Activated naive CD8-positive, alpha-beta T cell treated with anti-CD3 and anti-CD28 coated beads, Interleukin-2, amount 50 U/mL, for 24 hours (primary cell): ENCODE measurements around the gene SH2D3C.
"Not testable (repeated sequence)": the region's sequence is repeated elsewhere in the genome, so short reads cannot be mapped to it uniquely, and the experiment has no call there.

Source experiments
- ATAC-seq: fragments of 150-1000 bp; cut with Tn5 transposase; one replicate; pipeline ENCODE4 v1.10.0; 2021
- DNase-seq: peaks from one replicate; pipeline ENCODE4 v3.0.0; 2021
- H3K27ac Mint-ChIP-seq: one replicate; pipeline ENCODE4 v1.8.0; 2021; ENCODE audit warnings: mild to moderate bottlenecking, mixed read lengths
- H3K27me3 Mint-ChIP-seq: one replicate; pipeline ENCODE4 v1.8.0; 2021; ENCODE audit warnings: mixed read lengths
- H3K36me3 Mint-ChIP-seq: one replicate; pipeline ENCODE4 v1.8.0; 2021; ENCODE audit warnings: low read depth, mixed read lengths
- H3K4me1 Mint-ChIP-seq: one replicate; pipeline ENCODE4 v1.8.0; 2021; ENCODE audit warnings: mixed read lengths
- H3K4me3 Mint-ChIP-seq: one replicate; pipeline ENCODE4 v1.8.0; 2021; ENCODE audit warnings: mild to moderate bottlenecking, moderate library complexity, mixed read lengths
- H3K9me3 Mint-ChIP-seq: one replicate; pipeline ENCODE4 v1.8.0; 2021; ENCODE audit warnings: mixed read lengths

SH2D3C gene

DNA sequence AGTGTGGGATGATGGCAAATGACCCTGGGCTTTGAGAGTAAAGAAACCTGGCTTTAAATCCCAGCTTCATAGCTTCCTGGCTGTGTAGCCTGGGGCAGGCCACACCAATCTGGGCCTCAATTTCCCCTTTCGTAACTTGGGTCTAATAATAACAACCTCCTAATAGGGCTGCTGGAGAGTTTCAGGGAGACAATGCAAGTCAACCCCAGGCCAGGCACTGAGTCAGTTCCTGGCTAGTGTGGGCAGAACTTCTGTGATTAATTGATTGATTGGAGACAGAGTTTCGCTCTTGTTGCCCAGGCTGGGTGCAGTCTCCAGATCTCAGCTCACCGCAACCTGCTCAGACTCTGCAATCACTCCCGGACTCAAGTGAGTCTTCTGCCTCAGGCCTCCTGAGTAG is 3.3 kb upstream of the SH2D3C start:
- Mint-ChIP-seq H3K27ac (peak overlapping the region; percentile 86), H3K9me3 (no peaks in the 10 kb centered on the region), H3K27me3 (no peaks in the 10 kb centered on the region), H3K4me3 (peak overlapping the region; percentile 45), H3K36me3 (peaks cover 7% of the 10 kb centered on the region), H3K4me1 (peaks cover 63% of the 10 kb centered on the region)
- no peak for DNase-seq
- no peak for ATAC-seq

DNA sequence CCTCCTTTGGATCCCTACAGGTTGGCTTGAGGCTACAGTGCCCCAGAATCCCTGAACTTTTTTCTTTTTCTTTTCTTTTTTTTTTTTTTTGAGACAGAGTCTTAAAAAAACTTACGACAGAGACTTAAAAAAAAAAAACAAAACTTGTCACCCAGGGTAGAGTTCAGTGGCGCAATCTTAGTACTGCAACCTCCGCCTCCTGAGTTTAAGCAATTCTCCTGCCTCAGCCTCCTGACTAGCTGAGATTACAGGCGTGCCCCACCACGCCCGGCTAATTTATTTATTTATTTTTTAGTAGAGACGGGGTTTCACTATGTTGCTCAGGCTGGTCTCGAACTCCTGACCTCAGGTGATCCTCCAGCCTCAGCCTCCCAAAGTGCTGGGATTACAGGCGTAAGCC is 2.4 kb upstream of the SH2D3C start:
- not testable (repeated sequence) for DNase-seq, H3K9me3 Mint-ChIP-seq, ATAC-seq, H3K36me3 Mint-ChIP-seq, H3K4me3 Mint-ChIP-seq, H3K27me3 Mint-ChIP-seq
- Mint-ChIP-seq H3K4me1 (peaks cover 68% of the 10 kb centered on the region), H3K27ac (peak overlapping the region; percentile 86)

DNA sequence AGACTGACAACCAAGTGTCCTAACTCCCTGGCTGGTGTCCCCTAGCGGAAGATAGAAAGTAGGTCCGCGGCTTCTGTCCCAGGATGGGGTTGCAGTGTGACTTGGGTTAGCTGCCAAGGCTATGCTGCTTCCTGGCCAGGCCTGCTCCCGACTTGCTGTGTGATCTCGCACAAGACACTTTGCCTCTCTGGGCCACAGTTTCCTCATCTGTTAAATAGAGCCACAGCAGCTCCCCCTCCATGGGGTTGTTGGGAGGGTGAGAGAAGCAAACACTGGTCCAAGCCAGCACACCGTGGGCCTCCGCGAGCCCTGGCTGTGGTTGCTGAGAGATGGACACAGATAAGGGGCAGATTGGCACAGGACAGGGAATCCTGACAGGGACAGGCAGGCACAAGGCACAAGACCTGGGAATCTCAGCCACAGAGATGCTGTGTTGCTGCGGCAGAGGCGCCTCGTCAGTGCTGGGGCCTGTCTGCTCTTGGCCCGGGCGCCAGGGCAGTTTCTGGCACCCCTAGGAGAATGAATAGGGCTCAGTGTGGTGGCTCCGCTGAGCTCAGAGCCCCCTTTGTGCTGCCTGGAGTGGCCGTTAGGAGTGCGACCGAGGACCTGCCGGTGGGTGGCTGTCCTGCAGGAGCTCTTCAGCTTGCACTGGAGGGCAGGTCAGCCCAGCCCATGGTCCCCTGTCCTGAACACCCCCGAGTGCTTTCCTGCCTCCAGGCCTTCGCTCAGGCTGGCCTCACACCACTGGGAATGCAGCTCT is 1.8 kb upstream of the SH2D3C start:
- Mint-ChIP-seq H3K36me3 (peaks cover 3% of the 10 kb centered on the region), H3K27me3 (no peaks in the 10 kb centered on the region), H3K27ac (peak overlapping the region; percentile 100), H3K9me3 (no peaks in the 10 kb centered on the region), H3K4me3 (peak overlapping the region; percentile 34), H3K4me1 (peaks cover 70% of the 10 kb centered on the region)
- no peak for ATAC-seq
- no peak for DNase-seq

DNA sequence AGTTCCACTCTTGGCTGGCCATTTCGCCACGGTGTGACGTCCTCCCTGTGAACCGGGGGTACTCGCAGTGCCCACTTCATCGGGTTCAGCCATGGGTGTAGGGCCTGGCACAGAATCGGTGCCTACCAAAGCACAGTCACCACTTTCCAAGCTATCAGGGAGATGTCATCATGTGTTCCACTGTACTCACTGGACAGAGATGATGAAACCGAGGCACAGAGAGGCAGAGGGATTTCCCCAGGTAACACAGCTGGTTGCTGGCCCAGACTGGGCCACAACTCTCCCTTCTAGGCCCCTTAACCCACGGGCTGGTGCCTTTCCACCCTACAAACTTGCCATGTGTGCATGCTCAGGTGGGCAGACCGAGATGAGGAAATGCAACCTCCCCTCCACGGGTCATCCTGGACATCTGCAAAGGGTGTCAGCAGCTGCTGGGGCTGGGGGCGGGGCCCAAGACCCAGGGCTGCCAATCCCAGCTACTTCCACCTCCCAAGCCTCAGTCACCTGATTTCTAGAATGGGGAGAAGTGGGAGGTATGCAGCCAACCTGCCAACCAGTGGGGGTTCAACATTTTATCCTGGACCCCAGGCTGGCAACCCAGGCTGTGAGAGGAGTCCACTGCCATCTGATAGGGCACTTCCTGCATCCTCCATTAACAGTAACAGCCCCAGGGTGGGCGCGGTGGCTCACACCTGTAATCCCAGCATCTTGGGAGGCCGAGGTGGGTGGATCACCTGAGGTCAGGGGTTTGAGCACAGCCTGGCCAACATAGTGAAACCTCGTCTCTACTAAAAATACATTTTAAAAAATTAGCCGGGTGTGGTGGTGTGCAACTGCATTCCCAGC is 893 bp upstream of the SH2D3C start:
- Mint-ChIP-seq H3K27me3 (no peaks in the 10 kb centered on the region), H3K27ac (peak overlapping the region; percentile 100), H3K4me1 (peaks cover 70% of the 10 kb centered on the region), H3K9me3 (no peaks in the 10 kb centered on the region), H3K4me3 (peak overlapping the region; percentile 99), H3K36me3 (peaks cover 5% of the 10 kb centered on the region)
- DNase-seq, result peak; percentile 65
- peak; percentile 79 for ATAC-seq

DNA sequence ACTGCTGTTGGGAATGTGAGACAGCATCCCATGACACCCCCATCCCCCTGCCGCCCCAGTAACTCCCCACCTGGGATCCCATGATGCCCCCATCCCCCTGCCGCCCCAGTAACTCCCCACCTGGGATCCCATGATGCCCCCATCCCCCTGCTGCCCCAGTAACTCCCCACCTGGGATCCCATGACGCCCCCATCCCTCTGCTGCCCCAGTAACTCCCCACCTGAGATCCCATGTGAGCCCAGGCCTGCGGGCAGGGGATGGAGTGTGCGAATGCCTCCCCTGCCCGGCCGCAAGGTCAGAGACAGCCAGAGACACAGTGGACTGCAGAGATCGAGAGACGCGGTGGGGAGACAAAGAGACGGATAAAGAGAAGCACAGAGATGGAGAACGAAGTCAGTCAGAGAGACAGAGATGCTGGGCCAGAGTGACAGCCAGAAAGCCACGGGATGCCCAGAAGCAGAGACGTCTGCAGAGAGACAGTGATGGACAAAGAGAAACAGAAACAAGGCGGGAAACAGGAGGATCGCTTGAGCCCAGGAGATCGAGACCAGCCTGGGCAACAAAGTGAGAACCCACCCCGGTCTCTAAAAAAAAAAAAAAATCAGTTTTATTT is 992 bp downstream of the SH2D3C start:
- Mint-ChIP-seq H3K27me3 (no peaks in the 10 kb centered on the region), H3K9me3 (no peaks in the 10 kb centered on the region), H3K27ac (peak overlapping the region; percentile 100), H3K36me3 (peaks cover 14% of the 10 kb centered on the region), H3K4me1 (peaks cover 60% of the 10 kb centered on the region), H3K4me3 (peak overlapping the region; percentile 99)
- ATAC-seq, result no peak
- no peak for DNase-seq

DNA sequence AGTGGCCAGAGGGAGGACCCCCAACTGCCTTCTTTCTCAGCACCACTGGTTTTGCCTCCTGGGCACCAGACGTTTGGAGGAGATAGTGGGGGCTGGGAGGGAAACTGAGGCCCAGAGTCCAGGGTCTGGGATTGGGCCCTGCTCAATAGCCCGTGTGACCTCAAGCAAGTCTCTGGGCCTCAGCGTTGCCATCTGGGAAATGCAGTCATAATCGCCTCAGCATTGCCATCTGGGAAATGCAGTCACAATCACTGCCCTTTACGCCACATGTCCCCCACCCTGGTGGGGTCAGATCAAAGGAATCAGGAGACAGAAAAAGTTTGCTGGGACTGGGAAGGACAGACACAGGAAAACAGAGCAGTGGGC is 1.6 kb downstream of the SH2D3C start:
- H3K36me3 Mint-ChIP-seq, result peaks cover 14% of the 10 kb centered on the region
- peak overlapping the region; percentile 100 for H3K27ac Mint-ChIP-seq
- peak; percentile 49 for DNase-seq
- H3K27me3 Mint-ChIP-seq, result no peaks in the 10 kb centered on the region
- ATAC-seq, result no peak
- H3K4me1 Mint-ChIP-seq, result peaks cover 57% of the 10 kb centered on the region
- no peaks in the 10 kb centered on the region for H3K9me3 Mint-ChIP-seq
- peak overlapping the region; percentile 99 for H3K4me3 Mint-ChIP-seq

DNA sequence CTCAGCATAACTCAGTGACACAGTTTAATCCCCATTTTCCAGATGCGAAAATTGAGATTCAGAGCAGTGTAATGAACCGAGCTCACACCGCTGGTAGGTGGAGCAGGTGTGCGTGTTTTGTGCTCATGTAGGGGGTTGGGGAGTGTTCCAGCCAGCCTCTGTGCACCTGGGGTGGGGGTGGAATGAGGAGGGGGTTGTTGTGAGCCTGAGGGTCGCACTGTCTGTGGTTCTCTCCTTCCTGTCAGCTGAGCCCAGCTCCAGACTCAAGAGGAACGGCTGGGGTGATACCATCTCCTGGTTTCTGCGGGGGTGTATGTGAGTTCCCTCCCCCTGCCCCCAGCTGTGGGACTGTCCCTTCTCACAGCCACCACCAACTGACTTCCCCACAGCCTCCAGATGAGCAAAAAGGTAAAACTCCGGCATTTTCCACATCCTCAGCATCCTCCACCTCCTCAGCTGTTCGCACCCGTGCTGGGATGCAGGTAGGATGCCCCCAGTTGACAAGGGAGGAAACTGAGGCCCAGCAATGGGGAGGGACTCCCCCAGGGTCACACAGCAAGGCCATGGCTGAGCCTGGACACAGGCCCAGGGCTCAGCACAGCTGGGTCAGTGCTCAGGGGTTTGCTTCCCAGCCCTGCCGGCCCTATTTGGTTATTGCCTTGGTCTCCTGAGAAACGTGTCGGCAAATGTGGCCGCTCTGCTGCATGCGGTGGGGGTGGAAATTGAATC is 2.1 kb downstream of the SH2D3C start:
- peak overlapping the region; percentile 100 for H3K27ac Mint-ChIP-seq
- H3K9me3 Mint-ChIP-seq, result no peaks in the 10 kb centered on the region
- peak overlapping the region; percentile 99 for H3K4me3 Mint-ChIP-seq
- H3K36me3 Mint-ChIP-seq, result peaks cover 17% of the 10 kb centered on the region
- ATAC-seq, result peak; percentile 33
- H3K4me1 Mint-ChIP-seq, result peaks cover 57% of the 10 kb centered on the region
- no peaks in the 10 kb centered on the region for H3K27me3 Mint-ChIP-seq
- DNase-seq, result peak; percentile 77

DNA sequence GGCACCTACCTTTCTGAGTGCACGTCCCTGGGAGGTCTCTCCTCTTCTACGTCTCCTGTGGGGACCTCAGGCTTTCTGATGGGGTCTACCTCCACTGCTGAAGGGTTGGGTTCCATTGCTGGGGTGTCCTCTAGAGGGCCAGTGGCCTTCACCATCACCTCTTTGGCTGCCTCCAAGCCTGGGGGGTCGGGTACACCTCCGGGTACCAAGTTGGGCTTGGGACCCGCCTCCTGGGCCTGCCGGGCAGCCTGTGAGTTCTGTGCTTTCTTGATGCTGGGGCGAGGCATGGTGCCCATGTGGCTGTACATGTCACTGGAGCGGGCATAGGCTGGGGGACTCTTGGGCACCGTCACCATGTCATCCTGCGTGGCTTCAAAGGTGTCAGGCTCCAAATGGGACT is 4.5 kb downstream of the SH2D3C start:
- Mint-ChIP-seq H3K4me1 (peaks cover 61% of the 10 kb centered on the region), H3K27me3 (no peaks in the 10 kb centered on the region), H3K9me3 (no peaks in the 10 kb centered on the region), H3K36me3 (peaks cover 20% of the 10 kb centered on the region), H3K4me3 (no peak overlapping the region), H3K27ac (peak overlapping the region; percentile 39)
- ATAC-seq (no peak), DNase-seq (no peak)

DNA sequence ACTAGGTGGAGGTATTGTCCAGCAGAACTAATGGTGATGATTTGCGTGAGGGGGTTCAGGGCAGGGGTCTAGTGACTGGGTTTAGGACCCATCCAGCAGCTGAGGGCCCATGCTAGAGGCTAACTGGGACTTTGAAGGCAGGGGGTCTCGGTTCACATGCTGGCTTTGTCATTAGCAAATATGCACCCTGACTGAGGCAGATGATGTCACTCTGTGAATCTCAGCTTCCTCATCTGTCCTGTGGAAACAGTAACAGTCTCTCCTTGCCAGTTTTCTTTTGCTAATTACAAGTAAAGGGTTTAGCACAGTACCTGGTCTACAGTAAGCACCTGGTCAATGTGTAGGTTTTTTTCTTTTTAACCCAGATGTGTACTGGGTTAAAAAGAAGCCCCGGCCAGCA is 5.2 kb downstream of the SH2D3C start:
- peaks cover 65% of the 10 kb centered on the region for H3K4me1 Mint-ChIP-seq
- H3K4me3 Mint-ChIP-seq, result no peak overlapping the region
- no peaks in the 10 kb centered on the region for H3K9me3 Mint-ChIP-seq
- no peak for DNase-seq
- peak overlapping the region; percentile 50 for H3K27ac Mint-ChIP-seq
- peaks cover 23% of the 10 kb centered on the region for H3K36me3 Mint-ChIP-seq
- ATAC-seq, result no peak
- H3K27me3 Mint-ChIP-seq, result no peaks in the 10 kb centered on the region

DNA sequence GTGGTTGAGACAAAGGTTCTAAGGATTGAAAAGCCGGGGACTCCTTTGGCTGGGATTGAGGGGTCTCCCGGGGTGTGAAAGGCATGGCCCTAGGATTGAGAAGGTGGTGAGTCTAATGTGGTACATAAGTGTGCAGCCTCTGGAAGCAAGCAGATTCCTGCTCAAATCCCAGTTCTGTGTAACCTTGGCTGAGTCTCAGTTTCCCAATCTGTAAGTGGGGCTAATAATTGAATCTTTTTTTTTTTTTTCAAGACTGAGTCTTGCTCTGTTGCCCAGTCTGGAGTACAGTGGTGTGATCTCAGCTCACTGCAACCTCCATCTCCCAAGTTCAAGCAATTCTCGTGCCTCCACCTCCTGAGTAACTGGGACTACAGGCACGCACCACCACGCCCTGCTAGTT is 5.9 kb downstream of the SH2D3C start:
- no peak for ATAC-seq
- H3K27me3 Mint-ChIP-seq, result no peaks in the 10 kb centered on the region
- H3K4me1 Mint-ChIP-seq, result peaks cover 69% of the 10 kb centered on the region
- no peak overlapping the region for H3K4me3 Mint-ChIP-seq
- H3K36me3 Mint-ChIP-seq, result peaks cover 22% of the 10 kb centered on the region
- no peak overlapping the region for H3K27ac Mint-ChIP-seq
- H3K9me3 Mint-ChIP-seq, result no peaks in the 10 kb centered on the region
- DNase-seq, result no peak

DNA sequence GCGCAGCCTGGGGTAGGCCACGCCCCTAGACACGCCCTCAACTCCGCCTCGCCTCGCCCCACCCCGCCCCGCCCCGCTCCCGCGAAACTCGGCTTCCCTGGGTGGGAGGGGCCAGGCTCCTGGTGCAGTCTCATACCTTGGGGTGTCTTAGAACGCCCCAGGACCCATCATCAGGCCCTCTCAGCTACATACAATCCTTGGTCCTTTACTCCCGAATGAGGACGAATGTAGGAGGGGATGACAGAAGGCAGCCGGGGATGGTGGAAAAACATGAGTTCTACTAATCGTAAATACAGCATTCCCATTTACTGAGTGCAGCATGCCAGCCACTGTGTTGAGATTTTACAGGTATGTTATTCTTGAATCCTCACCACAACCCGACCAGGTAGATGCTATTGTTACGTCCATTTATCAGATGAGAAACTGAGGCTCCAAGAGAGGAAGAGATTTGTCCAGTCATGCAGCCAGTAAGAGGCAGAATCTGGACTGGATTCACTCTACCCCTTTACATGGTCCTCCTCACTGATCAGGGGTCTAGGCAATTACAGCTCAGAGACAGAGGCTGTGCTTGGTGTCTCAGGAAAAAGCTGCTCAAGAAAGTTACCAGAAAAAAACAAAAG is 6.8 kb downstream of the SH2D3C start:
- no peaks in the 10 kb centered on the region for H3K9me3 Mint-ChIP-seq
- peaks cover 75% of the 10 kb centered on the region for H3K4me1 Mint-ChIP-seq
- ATAC-seq (no peak), DNase-seq (no peak)
- H3K27ac Mint-ChIP-seq, result peak overlapping the region; percentile 77
- peaks cover 20% of the 10 kb centered on the region for H3K36me3 Mint-ChIP-seq
- H3K4me3 Mint-ChIP-seq, result peak overlapping the region; percentile 84
- no peaks in the 10 kb centered on the region for H3K27me3 Mint-ChIP-seq

DNA sequence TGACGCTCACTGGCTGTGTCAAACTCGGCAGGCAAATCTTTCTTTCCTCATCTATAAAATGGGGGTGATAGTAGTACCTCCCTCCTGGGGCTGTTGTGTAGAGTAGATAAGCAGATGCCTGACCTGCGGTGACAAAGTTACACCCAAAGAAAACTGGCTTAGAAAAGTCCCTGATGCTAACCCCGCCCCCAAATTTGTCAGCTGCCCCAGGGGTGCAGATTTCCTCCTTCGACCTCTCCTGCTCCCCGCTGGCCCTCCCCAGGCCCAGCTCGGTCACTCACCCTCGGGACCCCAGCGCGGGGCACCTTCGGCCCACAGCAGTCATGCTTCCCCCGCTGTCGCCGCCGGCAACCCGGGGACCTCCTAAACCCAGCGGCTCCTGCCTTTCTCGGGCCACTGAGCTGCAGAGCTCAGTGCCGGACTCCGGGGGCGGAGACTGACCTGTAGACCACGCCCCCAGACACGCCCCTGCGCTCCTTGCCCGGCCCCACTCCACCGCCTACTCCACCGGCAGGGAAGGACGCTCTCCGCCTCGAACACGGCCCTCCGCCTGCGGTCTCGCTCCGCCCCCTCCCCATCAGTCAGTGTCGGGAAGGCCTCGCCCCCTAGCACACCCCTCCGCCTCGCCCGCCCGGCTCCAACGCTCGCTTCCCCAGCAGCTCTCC is 7.4 kb downstream of the SH2D3C start:
- H3K9me3 Mint-ChIP-seq, result no peaks in the 10 kb centered on the region
- ATAC-seq (peak; percentile 93), DNase-seq (peak; percentile 98)
- peaks cover 25% of the 10 kb centered on the region for H3K36me3 Mint-ChIP-seq
- peak overlapping the region; percentile 84 for H3K4me3 Mint-ChIP-seq
- peak overlapping the region; percentile 77 for H3K27ac Mint-ChIP-seq
- H3K4me1 Mint-ChIP-seq, result peaks cover 74% of the 10 kb centered on the region
- H3K27me3 Mint-ChIP-seq, result no peaks in the 10 kb centered on the region

DNA sequence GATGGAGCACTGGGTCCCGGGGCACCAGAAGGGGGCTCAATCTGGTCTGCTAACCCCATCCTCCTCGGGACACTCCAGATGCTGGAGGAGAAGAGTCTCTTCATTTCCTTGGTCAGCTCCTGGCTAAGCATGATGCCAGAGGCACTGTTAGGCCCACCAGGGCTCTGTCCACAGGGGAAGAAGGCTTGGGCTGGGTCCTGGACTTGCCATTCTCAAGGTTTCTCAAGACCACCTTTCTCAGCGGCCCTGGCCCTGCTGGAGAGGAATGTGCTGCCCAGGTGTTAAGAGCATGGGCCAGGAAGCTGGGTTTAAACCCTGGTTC is 7.9 kb downstream of the SH2D3C start:
- H3K4me1 Mint-ChIP-seq, result peaks cover 73% of the 10 kb centered on the region
- no peaks in the 10 kb centered on the region for H3K27me3 Mint-ChIP-seq
- no peak for DNase-seq
- peak overlapping the region; percentile 84 for H3K4me3 Mint-ChIP-seq
- no peaks in the 10 kb centered on the region for H3K9me3 Mint-ChIP-seq
- ATAC-seq, result no peak
- peaks cover 25% of the 10 kb centered on the region for H3K36me3 Mint-ChIP-seq
- peak overlapping the region; percentile 77 for H3K27ac Mint-ChIP-seq
